ENCODE measurements around the gene NFATC1.

The NFATC1 gene

GRCh38 chr18:79400591-79401381, 5.1 kb downstream of the NFATC1 start:
- no peaks in the 10 kb centered on the region for H3K9me3 ChIP-seq (ENCODE audit: control insufficient read depth, low read length)
- H3K27me3 ChIP-seq (ENCODE audit: control insufficient read depth, insufficient read depth, low read length) = no peaks in the 10 kb centered on the region
- no peaks in the 10 kb centered on the region for H3K36me3 ChIP-seq (ENCODE audit: control insufficient read depth, insufficient read depth, low read length)
- H3K79me2 ChIP-seq = no peaks in the 10 kb centered on the region
- peak overlapping the region; percentile 78 for H3K4me2 ChIP-seq (ENCODE audit: low read length)
- peak overlapping the region; percentile 59 for H3K4me3 ChIP-seq (ENCODE audit: low read depth, low read length)
- no peaks in the 10 kb centered on the region for H3K4me1 ChIP-seq
- H2AFZ ChIP-seq = no peak overlapping the region
- H3K27ac ChIP-seq = no peak overlapping the region
- no peak for TF ChIP-seq CTCF (IDR thresholded peaks at IDR 0.05)
- H3K9ac ChIP-seq = no peak overlapping the region

GRCh38 chr18:79401494-79402208, 5.9 kb downstream of the NFATC1 start:
- no peaks in the 10 kb centered on the region for H3K36me3 ChIP-seq (ENCODE audit: control insufficient read depth, insufficient read depth, low read length)
- no peaks in the 10 kb centered on the region for H3K4me1 ChIP-seq
- H3K4me3 ChIP-seq (ENCODE audit: low read depth, low read length) = no peak overlapping the region
- H3K9ac ChIP-seq = no peak overlapping the region
- H3K27ac ChIP-seq = no peak overlapping the region
- no peak overlapping the region for H3K4me2 ChIP-seq (ENCODE audit: low read length)
- H3K27me3 ChIP-seq (ENCODE audit: control insufficient read depth, insufficient read depth, low read length) = no peaks in the 10 kb centered on the region
- no peaks in the 10 kb centered on the region for H3K9me3 ChIP-seq (ENCODE audit: control insufficient read depth, low read length)
- H3K79me2 ChIP-seq = no peaks in the 10 kb centered on the region
- H2AFZ ChIP-seq = no peak overlapping the region
- TF ChIP-seq CTCF (IDR thresholded peaks at IDR 0.05) = no peak

- no peak for TF ChIP-seq CTCF (IDR thresholded peaks at IDR 0.05)
- no peaks in the 10 kb centered on the region for H3K9me3 ChIP-seq (ENCODE audit: control insufficient read depth, low read length)
- H3K4me3 ChIP-seq (ENCODE audit: low read depth, low read length) = no peak overlapping the region
- no peak overlapping the region for H3K9ac ChIP-seq
- no peaks in the 10 kb centered on the region for H3K79me2 ChIP-seq
- no peak overlapping the region for H3K4me2 ChIP-seq (ENCODE audit: low read length)
- no peaks in the 10 kb centered on the region for H3K4me1 ChIP-seq
- no peak overlapping the region for H3K27ac ChIP-seq
- no peaks in the 10 kb centered on the region for H3K36me3 ChIP-seq (ENCODE audit: control insufficient read depth, insufficient read depth, low read length)
- H2AFZ ChIP-seq = no peak overlapping the region
- H3K27me3 ChIP-seq (ENCODE audit: control insufficient read depth, insufficient read depth, low read length) = no peaks in the 10 kb centered on the region
These were observed 6.5 kb downstream of the NFATC1 start for GRCh38 chr18:79402209-79402576.

GRCh38 chr18:79402977-79403722, 7.4 kb downstream of the NFATC1 start:
- H3K79me2 ChIP-seq = no peaks in the 10 kb centered on the region
- H3K36me3 ChIP-seq (ENCODE audit: control insufficient read depth, insufficient read depth, low read length) = no peaks in the 10 kb centered on the region
- H3K4me2 ChIP-seq (ENCODE audit: low read length) = no peak overlapping the region
- TF ChIP-seq CTCF (IDR thresholded peaks at IDR 0.05) = no peak
- H3K9me3 ChIP-seq (ENCODE audit: control insufficient read depth, low read length) = no peaks in the 10 kb centered on the region
- H3K9ac ChIP-seq = no peak overlapping the region
- no peak overlapping the region for H3K4me3 ChIP-seq (ENCODE audit: low read depth, low read length)
- H3K27ac ChIP-seq = peak overlapping the region; percentile 24
- no peaks in the 10 kb centered on the region for H3K27me3 ChIP-seq (ENCODE audit: control insufficient read depth, insufficient read depth, low read length)
- no peaks in the 10 kb centered on the region for H3K4me1 ChIP-seq
- no peak overlapping the region for H2AFZ ChIP-seq

Data from parathyroid adenoma (tissue), 2 donors.